AG04450 (cell line): Measurements from ENCODE around the gene UCKL1. TPM values are rescaled to one million over a fixed set of nuclear protein-coding genes. Genes with fewer than 3 reads are reported as not detected.

ENCODE experiments used
- CTCF ChIA-PET: fragments of 300-600, 350-600 bp; formaldehyde crosslinking; extraction: SDS; loops from one replicate; lab custom pipeline; 2022; ENCODE audit warnings: antibody characterized with exemption, inconsistent platforms; lab: Charles Lee
- POLR2A ChIA-PET: fragments of 350-600 bp; formaldehyde crosslinking; extraction: SDS; loops from one replicate; lab custom pipeline; 2021; ENCODE audit warnings: antibody characterized with exemption, inconsistent platforms; lab: Yijun Ruan, JAX
- DNase-seq: peaks from one replicate; pipeline ENCODE4 v3.0.0-alpha.2; 2011; ENCODE audit warnings: low read depth, low spot score
- H3K27ac ChIP-seq: one replicate; pipeline ENCODE4 v1.5.1; 2012; ENCODE audit warnings: low read depth, low read length, control low read depth
- H3K27me3 ChIP-seq: one replicate; pipeline ENCODE4 v1.6.0; 2012; ENCODE audit warnings: low read length; ENCODE audit not compliant: control insufficient read depth, insufficient read depth
- H3K4me3 ChIP-seq: 2 replicates; pipeline ENCODE4 v1.5.1; 2011; ENCODE audit warnings: mild to moderate bottlenecking, low read depth, low read length, control low read depth
- H3K9me3 ChIP-seq: 2 replicates; pipeline ENCODE4 v1.5.1; 2012; ENCODE audit warnings: low read length; ENCODE audit not compliant: control insufficient read depth, insufficient read depth
- polyA plus RNA-seq: library from polyadenylated mRNA; depleted of rRNA; stranded (reverse); fragments of >200 nt; gene quantifications from 2 replicates; pipeline ENCODE4 v1.2.3, GENCODE V29; 2011
- TF ChIP-seq, protein P1 (sequence below): IDR thresholded peaks from 2 replicates; pipeline ENCODE4 v1.5.1; 2011; ENCODE audit warnings: low read depth, low read length, control low read depth, inconsistent platforms

Gene UCKL1
- polyA plus RNA-seq, 1 experiment, result 18.0 TPM

GRCh38 chr20:63957690-63958441 is 1.6 kb upstream of the UCKL1 start:
- H3K27ac ChIP-seq, result peak overlapping the region; percentile 68
- no peak overlapping the region for H3K4me3 ChIP-seq
- POLR2A ChIA-PET, result interaction anchor here (0.6 to 2.2 kb wide), 2 partner anchors 92 to 250 kb away, joined by 3 to 7 read pairs; partner anchors contain the start of genes ARFRP1, TPD52L2 and ZGPAT
- no peak for DNase-seq
- peaks cover 6% of the 10 kb centered on the region; the same call in 1 of the 2 replicates for H3K9me3 ChIP-seq
- CTCF ChIA-PET, result interaction anchor here (0.6 kb wide), 1 partner anchor 104 kb away, joined by 11 read pairs; no protein-coding TSS in a partner anchor
- TF ChIP-seq, protein P1, sequence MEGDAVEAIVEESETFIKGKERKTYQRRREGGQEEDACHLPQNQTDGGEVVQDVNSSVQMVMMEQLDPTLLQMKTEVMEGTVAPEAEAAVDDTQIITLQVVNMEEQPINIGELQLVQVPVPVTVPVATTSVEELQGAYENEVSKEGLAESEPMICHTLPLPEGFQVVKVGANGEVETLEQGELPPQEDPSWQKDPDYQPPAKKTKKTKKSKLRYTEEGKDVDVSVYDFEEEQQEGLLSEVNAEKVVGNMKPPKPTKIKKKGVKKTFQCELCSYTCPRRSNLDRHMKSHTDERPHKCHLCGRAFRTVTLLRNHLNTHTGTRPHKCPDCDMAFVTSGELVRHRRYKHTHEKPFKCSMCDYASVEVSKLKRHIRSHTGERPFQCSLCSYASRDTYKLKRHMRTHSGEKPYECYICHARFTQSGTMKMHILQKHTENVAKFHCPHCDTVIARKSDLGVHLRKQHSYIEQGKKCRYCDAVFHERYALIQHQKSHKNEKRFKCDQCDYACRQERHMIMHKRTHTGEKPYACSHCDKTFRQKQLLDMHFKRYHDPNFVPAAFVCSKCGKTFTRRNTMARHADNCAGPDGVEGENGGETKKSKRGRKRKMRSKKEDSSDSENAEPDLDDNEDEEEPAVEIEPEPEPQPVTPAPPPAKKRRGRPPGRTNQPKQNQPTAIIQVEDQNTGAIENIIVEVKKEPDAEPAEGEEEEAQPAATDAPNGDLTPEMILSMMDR, result no peak
- H3K27me3 ChIP-seq, result no peaks in the 10 kb centered on the region

DNA sequence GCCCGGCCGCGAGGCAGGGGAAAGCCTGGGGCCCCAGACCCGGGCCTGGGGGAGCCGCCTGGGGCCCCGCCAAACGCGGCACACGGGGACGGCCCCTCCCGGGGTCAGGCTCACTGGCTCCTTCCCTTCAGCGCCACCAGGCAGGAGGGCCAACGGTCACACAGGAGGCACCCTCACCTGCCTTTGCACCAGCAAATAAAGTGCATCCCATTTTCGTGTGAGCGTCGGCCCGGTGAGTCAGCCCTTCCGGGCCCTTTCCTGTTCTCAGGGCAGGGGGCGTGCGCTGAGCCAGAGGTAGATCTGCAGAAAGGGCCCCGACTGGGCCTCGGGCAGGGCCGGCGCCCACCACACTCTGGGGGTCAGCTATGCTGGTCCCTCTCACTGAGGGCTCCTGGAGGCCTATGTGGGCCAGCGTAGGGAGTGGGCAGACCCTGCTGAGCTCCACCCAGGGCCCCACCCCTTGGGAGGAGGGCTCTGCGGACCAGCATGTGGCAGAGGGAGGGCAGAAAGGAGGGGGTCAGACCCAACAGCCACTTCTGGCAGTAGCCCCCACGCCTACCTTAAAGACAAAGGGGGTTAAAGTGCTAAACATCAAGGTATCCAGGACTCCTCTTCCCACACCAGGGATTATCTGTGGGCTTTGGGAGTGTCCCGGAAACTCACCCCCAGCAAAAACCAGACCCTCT is 931 bp upstream of the UCKL1 start:
- TF ChIP-seq, protein P1, result peak; percentile 10; the same call in 1 of the 2 replicates
- no peaks in the 10 kb centered on the region; the same call in 1 of the 2 replicates for H3K9me3 ChIP-seq
- CTCF ChIA-PET, result no interaction called here
- no peaks in the 10 kb centered on the region for H3K27me3 ChIP-seq
- peak overlapping the region; percentile 51 for H3K4me3 ChIP-seq
- H3K27ac ChIP-seq, result peak overlapping the region; percentile 68
- DNase-seq, result no peak
- POLR2A ChIA-PET, result interaction anchor here (1.1 to 2.2 kb wide), 2 partner anchors 92 to 250 kb away, joined by 5 to 7 read pairs; partner anchors contain the start of genes ARFRP1, TPD52L2 and ZGPAT

DNA sequence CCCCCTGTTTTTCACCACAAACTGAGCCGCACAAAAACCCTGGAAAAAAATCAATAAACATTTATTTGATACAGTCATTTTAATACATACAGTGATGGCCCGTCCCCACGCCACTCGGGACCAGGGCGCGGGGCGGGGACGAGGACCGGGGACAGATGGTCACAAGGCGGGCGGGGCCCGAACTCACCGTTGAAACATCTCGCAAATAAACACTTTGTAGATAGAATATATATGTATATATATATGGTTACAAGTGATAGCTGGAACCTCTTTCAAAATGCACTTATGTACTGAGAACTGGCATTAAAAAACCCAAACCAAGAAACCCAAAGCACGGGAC is 418 bp upstream of the UCKL1 start:
- peak overlapping the region; percentile 51 for H3K4me3 ChIP-seq
- H3K9me3 ChIP-seq, result no peaks in the 10 kb centered on the region; the same call in 1 of the 2 replicates
- TF ChIP-seq, protein P1, result no peak
- H3K27me3 ChIP-seq, result no peaks in the 10 kb centered on the region
- ChIA-PET CTCF (no interaction called here), POLR2A (interaction anchor here (0.5 to 2.2 kb wide), 5 partner anchors 17 to 249 kb away, joined by 3 to 7 read pairs (median 3); partner anchors contain the start of genes ARFRP1, TPD52L2 and ZGPAT)
- no peak for DNase-seq
- no peak overlapping the region for H3K27ac ChIP-seq

- H3K9me3 ChIP-seq, result no peaks in the 10 kb centered on the region; the same call in 1 of the 2 replicates
- CTCF ChIA-PET, result interaction anchor here (1.8 kb wide), 1 partner anchor 18 kb away, joined by 5 read pairs; no protein-coding TSS in a partner anchor
- H3K27me3 ChIP-seq, result no peaks in the 10 kb centered on the region
- H3K27ac ChIP-seq, result no peak overlapping the region
- H3K4me3 ChIP-seq, result peak overlapping the region; percentile 84
- POLR2A ChIA-PET, result interaction anchor here (0.6 to 2.2 kb wide), 2 partner anchors 65 to 90 kb away, joined by 3 to 7 read pairs; partner anchors contain the start of gene TPD52L2
- DNase-seq, result no peak
- TF ChIP-seq, protein P1, result peak; percentile 21; the same call in 1 of the 2 replicates
Observed at GRCh38 chr20:63955281-63955826, 862 bp downstream of the UCKL1 start.
